ENCODE data around the gene SGK2.

SGK2 gene

GRCh38 chr20:43534016-43534415, 24.8 kb upstream of the SGK2 start:
- Histone ChIP-seq H3K79me2 (ENCODE audit: control insufficient read depth, insufficient read depth, low read length, poor library complexity) (no peaks in the 10 kb centered on the region), H3K9ac (ENCODE audit: low read length) (no peak overlapping the region), H3K79me1 (ENCODE audit: low read length) (no peaks in the 10 kb centered on the region), H3K23ac (ENCODE audit: low read length) (no peak overlapping the region), H4K12ac (ENCODE audit: low read depth, low read length) (no peak overlapping the region), H3K4me3 (ENCODE audit: low read depth, low read length) (no peak overlapping the region), H2AFZ (ENCODE audit: insufficient read depth, low read length, poor library complexity) (no peak overlapping the region), H3K18ac (ENCODE audit: low read length) (no peak overlapping the region), H3K4ac (ENCODE audit: low read depth, low read length) (no peak overlapping the region), H3K4me2 (ENCODE audit: low read length) (no peak overlapping the region), H3K27me3 (ENCODE audit: insufficient read depth, low read length) (no peaks in the 10 kb centered on the region), H4K8ac (ENCODE audit: low read depth, low read length) (no peak overlapping the region), H3K27ac (ENCODE audit: low read depth, low read length) (no peak overlapping the region), H2BK120ac (ENCODE audit: insufficient read depth, low read length, poor library complexity) (no peak overlapping the region), H2AK5ac (ENCODE audit: low read length) (no peak overlapping the region), H3K36me3 (ENCODE audit: control insufficient read depth in 1 of 2, insufficient read depth in 2 of 2, low read length in 2 of 2) (peaks cover 4 to 13% of the 10 kb centered on the region in 2 experiments), H3K4me1 (ENCODE audit: control insufficient read depth in 1 of 2, insufficient read depth in 2 of 2, low read length in 2 of 2) (no peaks in the 10 kb centered on the region), H4K91ac (ENCODE audit: low read depth, low read length) (no peak overlapping the region), H2BK12ac (ENCODE audit: low read length) (no peak overlapping the region), H2BK5ac (ENCODE audit: low read depth, low read length, poor library complexity) (no peak overlapping the region), H3K9me3 (ENCODE audit: insufficient read depth, low read depth, low read length) (no peaks in the 10 kb centered on the region), H3K14ac (ENCODE audit: low read length) (no peak overlapping the region)
- WGBS (ENCODE audit: extremely low coverage, insufficient coverage, insufficient read length), result no CpG with 5 or more reads among the region's 7 CpGs
- DNase-seq, result no peak

GRCh38 chr20:43534791-43535350, 24.0 kb upstream of the SGK2 start:
- no peaks in the 10 kb centered on the region for H3K4me1 ChIP-seq (ENCODE audit: control insufficient read depth in 1 of 2, insufficient read depth in 2 of 2, low read length in 2 of 2)
- H2AFZ ChIP-seq (ENCODE audit: insufficient read depth, low read length, poor library complexity), result no peak overlapping the region
- no peak for DNase-seq
- H3K79me2 ChIP-seq (ENCODE audit: control insufficient read depth, insufficient read depth, low read length, poor library complexity), result no peaks in the 10 kb centered on the region
- no peak overlapping the region for H4K12ac ChIP-seq (ENCODE audit: low read depth, low read length)
- H3K4me2 ChIP-seq (ENCODE audit: low read length), result no peak overlapping the region
- no peak overlapping the region for H4K91ac ChIP-seq (ENCODE audit: low read depth, low read length)
- no CpG with 5 or more reads among the region's 8 CpGs for WGBS (ENCODE audit: extremely low coverage, insufficient coverage, insufficient read length)
- no peak overlapping the region for H2AK5ac ChIP-seq (ENCODE audit: low read length)
- H3K27ac ChIP-seq (ENCODE audit: low read depth, low read length), result no peak overlapping the region
- H3K4ac ChIP-seq (ENCODE audit: low read depth, low read length), result no peak overlapping the region
- no peak overlapping the region for H4K8ac ChIP-seq (ENCODE audit: low read depth, low read length)
- H3K9me3 ChIP-seq (ENCODE audit: insufficient read depth, low read depth, low read length), result peaks cover 3% of the 10 kb centered on the region
- no peak overlapping the region for H3K23ac ChIP-seq (ENCODE audit: low read length)
- H2BK5ac ChIP-seq (ENCODE audit: low read depth, low read length, poor library complexity), result no peak overlapping the region
- H3K18ac ChIP-seq (ENCODE audit: low read length), result no peak overlapping the region
- no peak overlapping the region for H2BK120ac ChIP-seq (ENCODE audit: insufficient read depth, low read length, poor library complexity)
- no peaks in the 10 kb centered on the region for H3K27me3 ChIP-seq (ENCODE audit: insufficient read depth, low read length)
- H3K14ac ChIP-seq (ENCODE audit: low read length), result no peak overlapping the region
- peaks cover 4 to 13% of the 10 kb centered on the region in 2 experiments for H3K36me3 ChIP-seq (ENCODE audit: control insufficient read depth in 1 of 2, insufficient read depth in 2 of 2, low read length in 2 of 2)
- no peak overlapping the region for H2BK12ac ChIP-seq (ENCODE audit: low read length)
- H3K9ac ChIP-seq (ENCODE audit: low read length), result no peak overlapping the region
- H3K79me1 ChIP-seq (ENCODE audit: low read length), result no peaks in the 10 kb centered on the region
- H3K4me3 ChIP-seq (ENCODE audit: low read depth, low read length), result no peak overlapping the region

DNA sequence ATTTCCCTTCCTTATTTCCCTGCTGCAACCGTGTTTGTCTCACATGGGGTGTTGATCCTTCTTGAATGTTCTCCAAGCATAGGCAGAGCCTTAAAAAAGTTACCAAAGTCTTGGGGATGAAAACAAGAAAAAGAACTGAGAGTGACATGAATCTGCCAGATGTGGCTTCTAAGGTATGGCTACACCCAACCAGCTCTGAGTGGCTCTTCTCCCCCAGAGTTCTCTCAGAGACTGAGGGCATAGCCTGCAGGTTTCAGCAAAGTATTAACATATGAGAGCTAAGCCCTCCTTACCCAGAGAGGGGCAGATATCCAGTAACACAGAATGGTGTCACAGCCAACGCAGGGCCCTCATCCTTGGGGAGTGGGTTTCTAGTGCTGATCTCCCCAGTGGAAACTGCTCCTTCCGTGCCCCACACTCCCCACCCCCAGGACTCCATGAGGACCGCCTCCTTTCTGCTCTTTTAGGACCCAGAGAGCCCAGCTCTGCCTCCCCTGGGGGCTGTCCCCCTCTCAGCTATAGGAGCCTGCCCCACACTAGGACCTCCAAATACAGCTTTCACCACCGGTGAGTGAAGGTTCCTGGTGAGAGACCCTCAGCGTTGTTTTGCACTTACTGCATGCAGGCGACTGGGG, 23.3 kb upstream of the SGK2 start:
- H3K9me3 ChIP-seq (ENCODE audit: insufficient read depth, low read depth, low read length), result peaks cover 3% of the 10 kb centered on the region
- H2AK5ac ChIP-seq (ENCODE audit: low read length), result no peak overlapping the region
- H3K4me1 ChIP-seq (ENCODE audit: control insufficient read depth in 1 of 2, insufficient read depth in 2 of 2, low read length in 2 of 2), result no peaks in the 10 kb centered on the region
- no peak overlapping the region for H3K4me3 ChIP-seq (ENCODE audit: low read depth, low read length)
- no peak overlapping the region for H3K4me2 ChIP-seq (ENCODE audit: low read length)
- no peak overlapping the region for H2BK12ac ChIP-seq (ENCODE audit: low read length)
- H2BK5ac ChIP-seq (ENCODE audit: low read depth, low read length, poor library complexity), result no peak overlapping the region
- no peak overlapping the region for H2AFZ ChIP-seq (ENCODE audit: insufficient read depth, low read length, poor library complexity)
- H3K79me1 ChIP-seq (ENCODE audit: low read length), result no peaks in the 10 kb centered on the region
- no peak overlapping the region for H2BK120ac ChIP-seq (ENCODE audit: insufficient read depth, low read length, poor library complexity)
- H4K8ac ChIP-seq (ENCODE audit: low read depth, low read length), result no peak overlapping the region
- no peak overlapping the region for H4K91ac ChIP-seq (ENCODE audit: low read depth, low read length)
- no CpG with 5 or more reads among the region's 7 CpGs for WGBS (ENCODE audit: extremely low coverage, insufficient coverage, insufficient read length)
- H3K79me2 ChIP-seq (ENCODE audit: control insufficient read depth, insufficient read depth, low read length, poor library complexity), result no peaks in the 10 kb centered on the region
- no peak overlapping the region for H3K18ac ChIP-seq (ENCODE audit: low read length)
- H4K12ac ChIP-seq (ENCODE audit: low read depth, low read length), result no peak overlapping the region
- H3K4ac ChIP-seq (ENCODE audit: low read depth, low read length), result no peak overlapping the region
- no peak overlapping the region for H3K23ac ChIP-seq (ENCODE audit: low read length)
- DNase-seq, result no peak
- no peak overlapping the region for H3K14ac ChIP-seq (ENCODE audit: low read length)
- no peak overlapping the region for H3K9ac ChIP-seq (ENCODE audit: low read length)
- no peak overlapping the region for H3K27ac ChIP-seq (ENCODE audit: low read depth, low read length)
- H3K27me3 ChIP-seq (ENCODE audit: insufficient read depth, low read length), result no peaks in the 10 kb centered on the region
- peaks cover 4 to 13% of the 10 kb centered on the region in 2 experiments for H3K36me3 ChIP-seq (ENCODE audit: control insufficient read depth in 1 of 2, insufficient read depth in 2 of 2, low read length in 2 of 2)

- Histone ChIP-seq H3K18ac (ENCODE audit: low read length) (no peak overlapping the region), H3K27ac (ENCODE audit: low read depth, low read length) (no peak overlapping the region), H2BK5ac (ENCODE audit: low read depth, low read length, poor library complexity) (no peak overlapping the region), H2AFZ (ENCODE audit: insufficient read depth, low read length, poor library complexity) (no peak overlapping the region), H2BK120ac (ENCODE audit: insufficient read depth, low read length, poor library complexity) (no peak overlapping the region), H4K12ac (ENCODE audit: low read depth, low read length) (no peak overlapping the region), H3K4me2 (ENCODE audit: low read length) (no peak overlapping the region), H2BK12ac (ENCODE audit: low read length) (no peak overlapping the region), H3K9ac (ENCODE audit: low read length) (no peak overlapping the region), H3K9me3 (ENCODE audit: insufficient read depth, low read depth, low read length) (peaks cover 3% of the 10 kb centered on the region), H4K8ac (ENCODE audit: low read depth, low read length) (no peak overlapping the region), H3K4ac (ENCODE audit: low read depth, low read length) (no peak overlapping the region), H3K4me1 (ENCODE audit: control insufficient read depth in 1 of 2, insufficient read depth in 2 of 2, low read length in 2 of 2) (no peaks in the 10 kb centered on the region), H3K36me3 (ENCODE audit: control insufficient read depth in 1 of 2, insufficient read depth in 2 of 2, low read length in 2 of 2) (peaks cover 4 to 13% of the 10 kb centered on the region in 2 experiments), H3K79me2 (ENCODE audit: control insufficient read depth, insufficient read depth, low read length, poor library complexity) (no peaks in the 10 kb centered on the region), H4K91ac (ENCODE audit: low read depth, low read length) (no peak overlapping the region), H3K23ac (ENCODE audit: low read length) (no peak overlapping the region), H3K27me3 (ENCODE audit: insufficient read depth, low read length) (no peaks in the 10 kb centered on the region), H3K79me1 (ENCODE audit: low read length) (no peaks in the 10 kb centered on the region), H3K4me3 (ENCODE audit: low read depth, low read length) (no peak overlapping the region), H2AK5ac (ENCODE audit: low read length) (no peak overlapping the region), H3K14ac (ENCODE audit: low read length) (no peak overlapping the region)
- DNase-seq, result no peak
- WGBS (ENCODE audit: extremely low coverage, insufficient coverage, insufficient read length), result no CpG with 5 or more reads among the region's 19 CpGs
These were observed 22.6 kb upstream of the SGK2 start for GRCh38 chr20:43536041-43536816.
